OCI-LY1 (cell line): ENCODE data around the gene ZNF598.

Experiments used
- EZH2 ChIP-seq: fragments of 200-600 bp; sonication (generic), shearing (Covaris generic); IDR thresholded peaks from 2 replicates; pipeline ENCODE4 v1.8.0; 2017; ENCODE audit warnings: borderline replicate concordance, mixed run types, mild to moderate bottlenecking, antibody characterized with exemption, low read length, moderate library complexity, mixed read lengths
- TF ChIP-seq, protein P1 (sequence below): fragments of 200-600 bp; sonication (generic), shearing (Covaris generic); IDR thresholded peaks from 2 replicates; pipeline ENCODE4 v1.5.1; 2017; ENCODE audit warnings: mild to moderate bottlenecking, antibody characterized with exemption, low read length, moderate library complexity, mixed read lengths

DNA sequence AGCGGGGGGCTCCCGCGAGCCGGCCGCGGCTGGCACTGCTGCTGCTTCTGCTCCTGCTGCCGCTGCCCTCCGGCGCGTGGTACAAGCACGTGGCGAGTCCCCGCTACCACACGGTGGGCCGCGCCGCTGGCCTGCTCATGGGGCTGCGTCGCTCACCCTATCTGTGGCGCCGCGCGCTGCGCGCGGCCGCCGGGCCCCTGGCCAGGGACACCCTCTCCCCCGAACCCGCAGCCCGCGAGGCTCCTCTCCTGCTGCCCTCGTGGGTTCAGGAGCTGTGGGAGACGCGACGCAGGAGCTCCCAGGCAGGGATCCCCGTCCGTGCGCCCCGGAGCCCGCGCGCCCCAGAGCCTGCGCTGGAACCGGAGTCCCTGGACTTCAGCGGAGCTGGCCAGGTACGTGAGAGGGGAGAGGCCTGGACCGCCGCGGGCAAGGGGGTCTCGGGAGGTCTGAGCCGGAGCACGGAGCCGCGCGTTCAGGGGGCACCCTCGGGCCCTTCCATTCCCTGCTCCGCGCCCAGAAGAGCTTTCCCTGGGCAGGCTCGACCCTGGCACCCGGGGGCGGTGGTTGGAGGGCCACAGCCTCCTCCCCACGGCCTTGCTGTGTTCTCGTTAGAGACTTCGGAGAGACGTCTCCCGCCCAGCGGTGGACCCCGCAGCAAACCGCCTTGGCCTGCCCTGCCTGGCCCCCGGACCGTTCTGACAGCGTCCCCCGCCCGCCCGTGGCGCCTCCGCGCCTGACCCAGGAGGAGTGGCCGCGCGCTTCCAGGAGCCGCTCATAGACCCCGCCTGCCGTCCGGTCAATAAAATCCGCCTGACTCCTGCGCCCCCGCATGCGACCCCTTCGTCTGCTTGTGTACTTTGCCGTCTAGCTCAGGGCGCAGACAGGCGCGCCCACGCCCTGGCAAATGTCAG, 10.6 kb upstream of the ZNF598 start:
- TF ChIP-seq, protein P1, sequence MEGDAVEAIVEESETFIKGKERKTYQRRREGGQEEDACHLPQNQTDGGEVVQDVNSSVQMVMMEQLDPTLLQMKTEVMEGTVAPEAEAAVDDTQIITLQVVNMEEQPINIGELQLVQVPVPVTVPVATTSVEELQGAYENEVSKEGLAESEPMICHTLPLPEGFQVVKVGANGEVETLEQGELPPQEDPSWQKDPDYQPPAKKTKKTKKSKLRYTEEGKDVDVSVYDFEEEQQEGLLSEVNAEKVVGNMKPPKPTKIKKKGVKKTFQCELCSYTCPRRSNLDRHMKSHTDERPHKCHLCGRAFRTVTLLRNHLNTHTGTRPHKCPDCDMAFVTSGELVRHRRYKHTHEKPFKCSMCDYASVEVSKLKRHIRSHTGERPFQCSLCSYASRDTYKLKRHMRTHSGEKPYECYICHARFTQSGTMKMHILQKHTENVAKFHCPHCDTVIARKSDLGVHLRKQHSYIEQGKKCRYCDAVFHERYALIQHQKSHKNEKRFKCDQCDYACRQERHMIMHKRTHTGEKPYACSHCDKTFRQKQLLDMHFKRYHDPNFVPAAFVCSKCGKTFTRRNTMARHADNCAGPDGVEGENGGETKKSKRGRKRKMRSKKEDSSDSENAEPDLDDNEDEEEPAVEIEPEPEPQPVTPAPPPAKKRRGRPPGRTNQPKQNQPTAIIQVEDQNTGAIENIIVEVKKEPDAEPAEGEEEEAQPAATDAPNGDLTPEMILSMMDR: no peak
- no peak for TF ChIP-seq EZH2
